OCI-LY1 (cell line): ENCODE data around the gene TRIP12.

Experiments used
- H2AFZ ChIP-seq: fragments of 200-600 bp; sonication (generic), shearing (Covaris generic); 2 replicates; pipeline ENCODE4 v1.6.0; 2014; ENCODE audit warnings: antibody characterized with exemption, mild to moderate bottlenecking, low read length
- H3F3A ChIP-seq: fragments of 200-600 bp; sonication (generic), shearing (Covaris generic); 2 replicates; pipeline ENCODE4 v1.6.0; 2014; ENCODE audit warnings: mild to moderate bottlenecking, antibody characterized with exemption, low read length, moderate library complexity; ENCODE audit not compliant: insufficient read depth
- H3K27ac ChIP-seq: fragments of 200-600 bp; sonication (generic); 2 replicates; pipeline ENCODE4 v1.5.1; 2014; ENCODE audit warnings: low read length, mixed run types, mild to moderate bottlenecking, low read depth; ENCODE audit not compliant: poor library complexity, severe bottlenecking
- H3K27me3 ChIP-seq: fragments of 200-600 bp; sonication (generic); 2 replicates; pipeline ENCODE4 v1.6.0; 2014; ENCODE audit warnings: antibody characterized with exemption, mild to moderate bottlenecking, low read length, moderate library complexity; ENCODE audit not compliant: insufficient read depth
- H3K36me3 ChIP-seq: fragments of 200-600 bp; sonication (generic); 2 replicates; pipeline ENCODE4 v1.6.1; 2014; ENCODE audit warnings: mild to moderate bottlenecking, antibody characterized with exemption, low read length, moderate library complexity, mixed read lengths; ENCODE audit not compliant: insufficient read depth
- H3K4me1 ChIP-seq: fragments of 200-600 bp; sonication (generic); 2 replicates; pipeline ENCODE4 v1.5.1; 2014; ENCODE audit warnings: mild to moderate bottlenecking, low read length, moderate library complexity; ENCODE audit not compliant: insufficient read depth, severe bottlenecking
- H3K4me2 ChIP-seq: fragments of 200-600 bp; sonication (generic), shearing (Covaris generic); 2 replicates; pipeline ENCODE4 v1.6.1; 2014; ENCODE audit warnings: low read length
- H3K4me3 ChIP-seq: fragments of 200-600 bp; sonication (generic); 2 replicates; pipeline ENCODE4 v1.5.1; 2014; ENCODE audit warnings: low read length, low read depth, mild to moderate bottlenecking, mixed read lengths; ENCODE audit not compliant: poor library complexity, severe bottlenecking
- H3K79me2 ChIP-seq: fragments of 200-600 bp; shearing (Covaris generic); 2 replicates; pipeline ENCODE4 v1.6.1; 2016; ENCODE audit warnings: mixed run types, low read length, mixed read lengths; ENCODE audit not compliant: insufficient read depth
- H3K9ac ChIP-seq: fragments of 200-600 bp; sonication (generic), shearing (Covaris generic); 2 replicates; pipeline ENCODE4 v1.6.1; 2014; ENCODE audit warnings: mild to moderate bottlenecking, low read length, mixed read lengths
- H3K9me2 ChIP-seq: fragments of 200-600 bp; sonication (generic), shearing (Covaris generic); 2 replicates; pipeline ENCODE4 v1.6.1; 2014; ENCODE audit warnings: low read depth, mild to moderate bottlenecking, low read length, mixed read lengths
- H3K9me3 ChIP-seq: fragments of 200-600 bp; shearing (Covaris generic); 2 replicates; pipeline ENCODE4 v1.6.1; 2014; ENCODE audit warnings: low read length, mixed read lengths
- H4K20me1 ChIP-seq: fragments of 200-600 bp; sonication (generic), shearing (Covaris generic); 2 replicates; pipeline ENCODE4 v1.6.0; 2016; ENCODE audit warnings: mild to moderate bottlenecking, low read length; ENCODE audit not compliant: insufficient read depth
- EZH2 ChIP-seq: fragments of 200-600 bp; sonication (generic), shearing (Covaris generic); IDR thresholded peaks from 2 replicates; pipeline ENCODE4 v1.8.0; 2017; ENCODE audit warnings: borderline replicate concordance, mixed run types, mild to moderate bottlenecking, antibody characterized with exemption, low read length, moderate library complexity, mixed read lengths
- TF ChIP-seq, protein P1 (sequence below): fragments of 200-600 bp; sonication (generic), shearing (Covaris generic); IDR thresholded peaks from 2 replicates; pipeline ENCODE4 v1.5.1; 2017; ENCODE audit warnings: mild to moderate bottlenecking, antibody characterized with exemption, low read length, moderate library complexity, mixed read lengths

TRIP12 gene

GRCh38 chr2:229910147-229910831 is 11.5 kb downstream of the TRIP12 start:
- Histone ChIP-seq H3K9me2 (no peaks in the 10 kb centered on the region), H3K36me3 (peaks cover 16% of the 10 kb centered on the region), H3K79me2 (peaks cover 90% of the 10 kb centered on the region), H3K27me3 (no peaks in the 10 kb centered on the region), H3K9me3 (no peaks in the 10 kb centered on the region), H3F3A (no peaks in the 10 kb centered on the region), H3K9ac (no peak overlapping the region), H4K20me1 (peaks cover 3% of the 10 kb centered on the region; the same call in 1 of the 2 replicates), H3K4me3 (no peak overlapping the region), H2AFZ (no peak overlapping the region), H3K4me1 (peaks cover 37% of the 10 kb centered on the region), H3K4me2 (no peak overlapping the region), H3K27ac (no peak overlapping the region)
- TF ChIP-seq, protein P1, sequence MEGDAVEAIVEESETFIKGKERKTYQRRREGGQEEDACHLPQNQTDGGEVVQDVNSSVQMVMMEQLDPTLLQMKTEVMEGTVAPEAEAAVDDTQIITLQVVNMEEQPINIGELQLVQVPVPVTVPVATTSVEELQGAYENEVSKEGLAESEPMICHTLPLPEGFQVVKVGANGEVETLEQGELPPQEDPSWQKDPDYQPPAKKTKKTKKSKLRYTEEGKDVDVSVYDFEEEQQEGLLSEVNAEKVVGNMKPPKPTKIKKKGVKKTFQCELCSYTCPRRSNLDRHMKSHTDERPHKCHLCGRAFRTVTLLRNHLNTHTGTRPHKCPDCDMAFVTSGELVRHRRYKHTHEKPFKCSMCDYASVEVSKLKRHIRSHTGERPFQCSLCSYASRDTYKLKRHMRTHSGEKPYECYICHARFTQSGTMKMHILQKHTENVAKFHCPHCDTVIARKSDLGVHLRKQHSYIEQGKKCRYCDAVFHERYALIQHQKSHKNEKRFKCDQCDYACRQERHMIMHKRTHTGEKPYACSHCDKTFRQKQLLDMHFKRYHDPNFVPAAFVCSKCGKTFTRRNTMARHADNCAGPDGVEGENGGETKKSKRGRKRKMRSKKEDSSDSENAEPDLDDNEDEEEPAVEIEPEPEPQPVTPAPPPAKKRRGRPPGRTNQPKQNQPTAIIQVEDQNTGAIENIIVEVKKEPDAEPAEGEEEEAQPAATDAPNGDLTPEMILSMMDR = no peak
- no peak for TF ChIP-seq EZH2

GRCh38 chr2:229909090-229909489 is 12.7 kb downstream of the TRIP12 start:
- no peaks in the 10 kb centered on the region for H3K27me3 ChIP-seq
- peaks cover 3% of the 10 kb centered on the region; the same call in 1 of the 2 replicates for H4K20me1 ChIP-seq
- no peaks in the 10 kb centered on the region for H3K9me2 ChIP-seq
- H3K4me3 ChIP-seq = no peak overlapping the region
- H3K9ac ChIP-seq = no peak overlapping the region
- peaks cover 89% of the 10 kb centered on the region for H3K79me2 ChIP-seq
- H2AFZ ChIP-seq = no peak overlapping the region
- no peak overlapping the region for H3K4me2 ChIP-seq
- no peaks in the 10 kb centered on the region for H3K9me3 ChIP-seq
- H3F3A ChIP-seq = no peaks in the 10 kb centered on the region
- H3K36me3 ChIP-seq = peaks cover 20% of the 10 kb centered on the region
- H3K27ac ChIP-seq = no peak overlapping the region
- TF ChIP-seq, protein P1 = no peak
- TF ChIP-seq EZH2 = no peak
- H3K4me1 ChIP-seq = peaks cover 27% of the 10 kb centered on the region

GRCh38 chr2:229905601-229906000 is 16.2 kb downstream of the TRIP12 start:
- H3K27ac ChIP-seq = no peak overlapping the region
- H3F3A ChIP-seq = no peaks in the 10 kb centered on the region
- no peak overlapping the region for H3K9ac ChIP-seq
- no peaks in the 10 kb centered on the region; the same call in 1 of the 2 replicates for H4K20me1 ChIP-seq
- H3K4me2 ChIP-seq = no peak overlapping the region
- TF ChIP-seq, protein P1 = no peak
- no peak for TF ChIP-seq EZH2
- no peaks in the 10 kb centered on the region for H3K9me2 ChIP-seq
- H3K4me3 ChIP-seq = no peak overlapping the region
- H3K27me3 ChIP-seq = no peaks in the 10 kb centered on the region
- no peak overlapping the region for H2AFZ ChIP-seq
- peaks cover 3% of the 10 kb centered on the region for H3K4me1 ChIP-seq
- H3K9me3 ChIP-seq = no peaks in the 10 kb centered on the region
- H3K36me3 ChIP-seq = peaks cover 30% of the 10 kb centered on the region
- peaks cover 68% of the 10 kb centered on the region for H3K79me2 ChIP-seq
